Kidney tubule cell (primary cell): ENCODE results near the gene KRTAP6-3.

ENCODE experiments used
- DNase-seq: peaks from one replicate; pipeline ENCODE4 v3.0.0-alpha.2; 2018; ENCODE audit warnings: low spot score

The KRTAP6-3 gene

GRCh38 chr21:30592140-30592539 lies at the start of gene KRTAP6-3:
Gene KRTAP6-3, plus strand, starts transcription at chr21:30592440. Its CDS starts 6 bp downstream, at chr21:30592446.
- DNase-seq = no peak

GRCh38 chr21:30552782-30553181 lies 39.5 kb upstream of the KRTAP6-3 start:
- DNase-seq = no peak

GRCh38 chr21:30555095-30555494 lies 37.1 kb upstream of the KRTAP6-3 start:
- no peak for DNase-seq

GRCh38 chr21:30561264-30561895 lies 30.9 kb upstream of the KRTAP6-3 start, which contains the start of gene KRTAP19-7:
Gene KRTAP19-7, minus strand, starts transcription at chr21:30561314. Its CDS starts 25 bp downstream, at chr21:30561289.
- no peak for DNase-seq

- DNase-seq = no peak
Measured at GRCh38 chr21:30561957-30562356, 30.3 kb upstream of the KRTAP6-3 start.

GRCh38 chr21:30563072-30563471 lies 29.2 kb upstream of the KRTAP6-3 start:
- DNase-seq = no peak

GRCh38 chr21:30563630-30564029 lies 28.6 kb upstream of the KRTAP6-3 start:
- DNase-seq = no peak

- DNase-seq = no peak
Measured at GRCh38 chr21:30567617-30568016, 24.6 kb upstream of the KRTAP6-3 start.

- DNase-seq = no peak
Measured at GRCh38 chr21:30577766-30578165, 14.5 kb upstream of the KRTAP6-3 start.

- no peak for DNase-seq
Measured at GRCh38 chr21:30579346-30579745, 12.9 kb upstream of the KRTAP6-3 start.

GRCh38 chr21:30580132-30580531 lies 12.1 kb upstream of the KRTAP6-3 start:
- no peak for DNase-seq

GRCh38 chr21:30582870-30583269 lies 9.4 kb upstream of the KRTAP6-3 start:
- no peak for DNase-seq

- no peak for DNase-seq
Measured at GRCh38 chr21:30590297-30590696, 1.9 kb upstream of the KRTAP6-3 start, which contains the start of gene KRTAP22-2. Gene KRTAP22-2, minus strand, starts transcription at chr21:30590397.

- DNase-seq = no peak
Measured at GRCh38 chr21:30598802-30599201, 6.6 kb downstream of the KRTAP6-3 start, which contains the start of gene KRTAP6-2. Gene KRTAP6-2, minus strand, starts transcription at chr21:30598902. Its CDS starts 28 bp downstream, at chr21:30598874.

- no peak for DNase-seq
Measured at GRCh38 chr21:30600787-30601186, 8.5 kb downstream of the KRTAP6-3 start, which contains the start of gene KRTAP22-1. Gene KRTAP22-1, plus strand, starts transcription at chr21:30601087.

GRCh38 chr21:30605968-30606367 lies 13.7 kb downstream of the KRTAP6-3 start:
- no peak for DNase-seq

GRCh38 chr21:30612132-30612531 lies 19.9 kb downstream of the KRTAP6-3 start:
- DNase-seq = no peak

- no peak for DNase-seq
Measured at GRCh38 chr21:30613836-30614235, 21.6 kb downstream of the KRTAP6-3 start, which contains the start of gene KRTAP6-1. Gene KRTAP6-1, minus strand, starts transcription at chr21:30613930. Its CDS starts 26 bp downstream, at chr21:30613904.

- no peak for DNase-seq
Measured at GRCh38 chr21:30615199-30615598, 23.0 kb downstream of the KRTAP6-3 start.

GRCh38 chr21:30616125-30616524 lies 23.9 kb downstream of the KRTAP6-3 start, which contains the start of gene KRTAP20-1:
Gene KRTAP20-1, plus strand, starts transcription at chr21:30616425. Its CDS starts 30 bp downstream, at chr21:30616455.
- no peak for DNase-seq

GRCh38 chr21:30620080-30620479 lies 27.8 kb downstream of the KRTAP6-3 start:
- DNase-seq = no peak

- DNase-seq = no peak
Measured at GRCh38 chr21:30620522-30620921, 28.3 kb downstream of the KRTAP6-3 start, which contains the start of gene KRTAP20-4. Gene KRTAP20-4, plus strand, starts transcription at chr21:30620627.

- DNase-seq = no peak
Measured at GRCh38 chr21:30623362-30623761, 31.1 kb downstream of the KRTAP6-3 start.
